ENCODE measurements around the gene CHRM4. TPM values are rescaled to one million over a fixed set of nuclear protein-coding genes. Genes with fewer than 3 reads are reported as not detected.

CHRM4 gene
- total and polyA plus RNA-seq, 12 donors: 0.03 to 0.32 (median 0.30) TPM; not detected in 9

DNA sequence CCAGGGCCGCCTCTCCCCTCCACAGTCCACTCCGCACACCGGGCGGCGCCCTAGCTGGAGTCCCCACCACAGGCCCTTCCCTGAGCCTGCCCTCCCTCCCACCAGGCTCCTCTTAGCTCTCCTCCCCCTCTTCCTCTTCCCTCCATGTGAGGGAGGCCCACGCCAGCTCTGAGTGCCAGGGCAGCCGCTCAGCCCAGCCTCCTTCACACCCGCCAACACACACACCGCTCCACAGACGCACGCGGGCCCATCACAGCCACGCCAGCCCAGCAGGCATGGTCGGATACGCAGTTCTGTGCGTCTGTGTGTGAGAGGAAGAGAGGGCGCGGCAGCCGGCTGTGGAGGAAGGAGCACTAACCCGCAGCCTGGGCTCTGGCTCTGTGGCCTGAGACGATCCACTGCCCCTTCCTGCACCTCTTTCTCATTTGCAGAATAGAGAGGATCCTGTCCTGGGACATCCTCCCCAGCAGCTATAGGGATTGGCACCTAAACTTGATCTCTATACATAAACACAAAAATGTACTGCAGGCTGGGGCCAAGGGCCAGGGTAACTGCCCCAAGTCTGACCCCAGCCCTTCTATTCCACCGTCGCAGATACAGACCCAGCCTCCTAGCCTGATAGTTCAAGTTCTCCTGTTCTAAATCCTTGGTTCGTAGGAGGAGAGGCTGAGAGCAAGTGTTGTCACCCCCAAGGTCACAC is 3.5 kb downstream of the CHRM4 start:
- intact Hi-C loops (cut with DNase I): loop anchor here in 8 of 10 donors (2.0 to 10.0 kb wide), 6 partner anchors 139 to 227 kb away; partner anchors contain the start of genes ATG13 (in 3 of the 8) and HARBI1 (in 3 of the 8)
- ATAC-seq: no peak

DNA sequence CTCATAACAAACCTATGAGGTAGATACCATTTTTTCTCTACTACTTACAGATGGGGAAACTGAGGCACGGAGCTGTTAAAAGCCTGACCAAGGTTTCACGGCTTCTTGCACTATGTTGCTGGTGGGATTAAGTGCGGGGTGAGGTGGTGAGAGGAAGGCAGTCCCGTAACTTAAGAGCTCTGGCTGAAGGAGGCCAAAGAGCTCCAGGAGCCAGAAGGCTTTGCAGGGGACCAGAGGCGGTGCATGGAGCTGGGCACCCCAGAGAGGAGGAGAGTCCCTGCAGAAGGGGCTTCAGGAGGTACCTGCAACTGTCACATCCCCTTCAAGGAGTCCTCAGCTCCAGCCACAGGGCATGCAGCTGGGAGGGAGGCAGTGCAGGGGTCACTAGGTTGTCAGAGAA is 4.1 kb downstream of the CHRM4 start:
- WGBS, 2 donors: 81 to 82% methylated on average over 5 of the region's 5 CpGs
- TF ChIP-seq, protein P1, sequence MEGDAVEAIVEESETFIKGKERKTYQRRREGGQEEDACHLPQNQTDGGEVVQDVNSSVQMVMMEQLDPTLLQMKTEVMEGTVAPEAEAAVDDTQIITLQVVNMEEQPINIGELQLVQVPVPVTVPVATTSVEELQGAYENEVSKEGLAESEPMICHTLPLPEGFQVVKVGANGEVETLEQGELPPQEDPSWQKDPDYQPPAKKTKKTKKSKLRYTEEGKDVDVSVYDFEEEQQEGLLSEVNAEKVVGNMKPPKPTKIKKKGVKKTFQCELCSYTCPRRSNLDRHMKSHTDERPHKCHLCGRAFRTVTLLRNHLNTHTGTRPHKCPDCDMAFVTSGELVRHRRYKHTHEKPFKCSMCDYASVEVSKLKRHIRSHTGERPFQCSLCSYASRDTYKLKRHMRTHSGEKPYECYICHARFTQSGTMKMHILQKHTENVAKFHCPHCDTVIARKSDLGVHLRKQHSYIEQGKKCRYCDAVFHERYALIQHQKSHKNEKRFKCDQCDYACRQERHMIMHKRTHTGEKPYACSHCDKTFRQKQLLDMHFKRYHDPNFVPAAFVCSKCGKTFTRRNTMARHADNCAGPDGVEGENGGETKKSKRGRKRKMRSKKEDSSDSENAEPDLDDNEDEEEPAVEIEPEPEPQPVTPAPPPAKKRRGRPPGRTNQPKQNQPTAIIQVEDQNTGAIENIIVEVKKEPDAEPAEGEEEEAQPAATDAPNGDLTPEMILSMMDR (IDR thresholded peaks at IDR 0.05): no peak
- no peaks in the 10 kb centered on the region for H3K36me3 ChIP-seq
- H3K9me3 ChIP-seq: no peaks in the 10 kb centered on the region
- H3K27ac ChIP-seq: no peak overlapping the region
- ATAC-seq (no peak), DNase-seq (no peak)
- H3K27me3 ChIP-seq: peaks cover 21 to 75% (median 49%) of the 10 kb centered on the region in 7 donors
- intact Hi-C loops (cut with DNase I): loop anchor here in 8 of 10 donors (2.0 to 10.0 kb wide), 5 partner anchors 140 to 227 kb away; partner anchors contain the start of genes ATG13 (in 3 of the 8) and HARBI1 (in 3 of the 8)
- H3K4me3 ChIP-seq: no peak overlapping the region
- peaks cover 14 to 49% (median 30%) of the 10 kb centered on the region in 9 donors for H3K4me1 ChIP-seq

More for the DNA sequence above, 3.5 kb downstream of the CHRM4 start:
- Histone ChIP-seq H3K27ac (no peak overlapping the region), H3K9me3 (no peaks in the 10 kb centered on the region), H3K4me3 (no peak overlapping the region), H3K27me3 (peaks cover 21 to 76% (median 49%) of the 10 kb centered on the region in 7 donors), H3K36me3 (no peaks in the 10 kb centered on the region), H3K4me1 (peaks cover 18 to 49% (median 32%) of the 10 kb centered on the region in 9 donors)
- 33 to 35% methylated on average over 24 of the region's 24 CpGs for WGBS, 2 donors
- peak in 1 of 2 donors; percentile 17 for DNase-seq
- TF ChIP-seq, protein P1 (IDR thresholded peaks at IDR 0.05): no peak

DNA sequence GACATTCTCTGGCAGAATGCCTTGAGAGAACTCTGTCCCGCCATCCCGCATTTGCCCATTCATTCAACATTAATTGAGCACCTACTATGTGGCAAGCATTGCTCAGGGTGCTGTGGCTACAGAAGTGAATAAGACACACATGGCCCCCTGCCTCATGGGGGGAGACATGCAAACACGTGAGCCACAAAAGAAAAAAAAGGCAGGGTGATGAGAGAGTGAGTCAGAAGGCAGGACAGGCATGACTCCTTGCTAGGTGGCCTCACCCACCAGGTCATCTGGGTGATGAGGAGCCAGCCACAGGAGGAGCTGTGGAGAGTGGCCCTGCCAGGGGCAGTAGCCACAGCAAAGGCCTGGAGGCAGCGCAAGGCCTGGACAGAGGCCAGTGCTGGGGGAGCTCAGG is 4.9 kb downstream of the CHRM4 start:
- Histone ChIP-seq H3K4me1 (peaks cover 13 to 54% (median 35%) of the 10 kb centered on the region in 9 donors), H3K36me3 (no peaks in the 10 kb centered on the region), H3K9me3 (no peaks in the 10 kb centered on the region), H3K4me3 (no peak overlapping the region), H3K27ac (no peak overlapping the region), H3K27me3 (peaks cover 18 to 75% (median 41%) of the 10 kb centered on the region in 7 donors)
- TF ChIP-seq, protein P1 (IDR thresholded peaks at IDR 0.05): no peak
- intact Hi-C loops (cut with DNase I): loop anchor here in 8 of 10 donors (2.0 to 10.0 kb wide), 5 partner anchors 141 to 228 kb away; partner anchors contain the start of genes ATG13 (in 3 of the 8) and HARBI1 (in 3 of the 8)
- no peak for DNase-seq
- WGBS, 2 donors: 94% methylated on average over 4 of the region's 4 CpGs
- no peak for ATAC-seq

DNA sequence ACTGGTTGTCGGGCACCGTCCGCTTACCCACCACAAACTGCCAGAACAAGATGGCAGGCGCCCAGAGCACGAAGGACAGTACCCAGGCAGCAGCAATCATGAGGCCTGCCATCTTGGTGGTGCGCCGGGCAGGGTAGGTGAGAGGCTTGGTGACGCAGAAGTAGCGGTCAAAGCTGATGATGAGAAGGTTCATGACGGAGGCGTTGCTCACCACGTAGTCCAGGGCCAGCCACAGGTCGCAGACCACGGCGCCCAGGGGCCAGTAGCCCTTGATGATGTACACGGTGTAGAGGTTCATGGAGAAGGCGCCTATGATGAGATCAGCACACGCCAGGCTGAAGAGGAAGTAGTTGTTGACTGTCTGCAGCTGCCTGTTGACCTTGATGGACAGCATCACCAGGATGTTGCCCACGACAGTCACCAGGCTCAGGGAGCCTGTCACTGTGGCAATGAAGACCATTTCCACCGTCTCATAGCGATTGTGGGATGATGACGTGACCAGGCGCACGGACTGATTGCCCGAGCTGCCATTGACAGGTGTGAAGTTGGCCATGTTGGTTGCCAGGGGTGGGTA is 5.5 kb downstream of the CHRM4 start:
- no peak overlapping the region for H3K27ac ChIP-seq
- intact Hi-C loops (cut with DNase I): loop anchor here in 8 of 10 donors (2.0 to 10.0 kb wide), 5 partner anchors 141 to 229 kb away; partner anchors contain the start of genes ATG13 (in 3 of the 8) and HARBI1 (in 3 of the 8)
- ATAC-seq (no peak), DNase-seq (no peak)
- H3K4me3 ChIP-seq: no peak overlapping the region
- H3K9me3 ChIP-seq: no peaks in the 10 kb centered on the region
- peaks cover 13 to 51% (median 34%) of the 10 kb centered on the region in 9 donors for H3K4me1 ChIP-seq
- WGBS, 2 donors: 96 to 97% methylated on average over 25 of the region's 25 CpGs
- TF ChIP-seq, protein P1 (IDR thresholded peaks at IDR 0.05): no peak
- no peaks in the 10 kb centered on the region for H3K36me3 ChIP-seq
- H3K27me3 ChIP-seq: peaks cover 13 to 72% (median 36%) of the 10 kb centered on the region in 7 donors

Measured in heart right ventricle (tissue), 16 donors.